Left lung (tissue), 10 donors: Measurements from ENCODE around the gene RARA. TPM values are rescaled to one million over a fixed set of nuclear protein-coding genes. Genes with fewer than 3 reads are reported as not detected.

ENCODE experiments used
- ATAC-seq: fragments of 200-7000 bp; cut with Tn5 transposase; one replicate; pipeline ENCODE4 v1.9.1; 2020; ENCODE audit warnings: moderate library complexity
- DNase-seq, 4 donors: peaks; one replicate each; pipeline ENCODE4 v3.0.0-alpha.2; 2013 to 2020
- H3K27ac ChIP-seq, 2 donors: fragments of 200-600 bp; sonication (generic) in 1 of 2; one replicate each; pipeline versions ENCODE4 v1.5.0 to v1.8.0; 2020 to 2021
- H3K27me3 ChIP-seq, 2 donors: fragments of 200-600 bp; sonication (generic) in 1 of 2; one replicate each; pipeline versions ENCODE4 v1.5.0 to v1.8.0; 2020 to 2021
- H3K36me3 ChIP-seq, 2 donors: fragments of 200-600 bp; sonication (generic) in 1 of 2; one replicate each; pipeline versions ENCODE4 v1.5.0 to v1.8.0; 2020 to 2021
- H3K4me1 ChIP-seq, 2 donors: fragments of 200-600 bp; one replicate each; pipeline ENCODE4 v1.8.0; 2021
- H3K4me3 ChIP-seq, 2 donors: fragments of 200-600 bp; sonication (generic) in 1 of 2; one replicate each; pipeline versions ENCODE4 v1.5.0 to v1.8.0; 2020 to 2021; ENCODE audit warnings: mild to moderate bottlenecking in 1 of 2
- H3K9me3 ChIP-seq, 2 donors: fragments of 200-600 bp; sonication (generic) in 1 of 2; one replicate each; pipeline versions ENCODE4 v1.5.0 to v1.8.0; 2020 to 2021
- intact Hi-C, 2 donors: fragments of 100-400 bp; cut with DNase I; formaldehyde crosslinking; loops; one replicate each; pipeline versions ENCODE4 v1.11.2 to v1.14.2; 2022
- polyA plus RNA-seq, 6 donors: library from polyadenylated mRNA; unstranded; fragments of 120-200 nt; gene quantifications; one replicate each; pipeline ENCODE4 v1.2.1, GENCODE V29; 2013; ENCODE audit not compliant: insufficient read length in 6 of 6
- total RNA-seq, 2 donors: library from RNA; stranded (reverse); fragmentation: NEBNext Ultra II Directional; extraction: Animal tissue kit (Norgen Biotek cat#: 25700); gene quantifications; one replicate each; pipeline ENCODE4 v1.2.1, GENCODE V29; 2021
- TF ChIP-seq, protein P1 (sequence below), 2 donors: fragments of 200-600 bp; sonication (generic) in 1 of 2; IDR thresholded peaks; one replicate each; pipeline versions ENCODE4 v1.5.0 to v1.8.0; 2021; ENCODE audit warnings: antibody characterized with exemption in 2 of 2
- donor health status: DM: no; HTN: yes; CAD: no.
- donor health status: DM: no; HTN: no; CAD: no.

Gene RARA
- total and polyA plus RNA-seq, 8 donors, result 45.5 to 62.6 (median 53.1) TPM

GRCh38 chr17:40338941-40339649, 30.1 kb downstream of the RARA start:
- peak overlapping the region in 1 of 2 donors; percentile 99 for H3K4me3 ChIP-seq
- peaks cover 0 to 6% of the 10 kb centered on the region in 2 donors for H3K36me3 ChIP-seq
- no peaks in the 10 kb centered on the region for H3K27me3 ChIP-seq
- ATAC-seq (no peak), DNase-seq (no peak)
- intact Hi-C loops, result no loop called here
- TF ChIP-seq, protein P1, sequence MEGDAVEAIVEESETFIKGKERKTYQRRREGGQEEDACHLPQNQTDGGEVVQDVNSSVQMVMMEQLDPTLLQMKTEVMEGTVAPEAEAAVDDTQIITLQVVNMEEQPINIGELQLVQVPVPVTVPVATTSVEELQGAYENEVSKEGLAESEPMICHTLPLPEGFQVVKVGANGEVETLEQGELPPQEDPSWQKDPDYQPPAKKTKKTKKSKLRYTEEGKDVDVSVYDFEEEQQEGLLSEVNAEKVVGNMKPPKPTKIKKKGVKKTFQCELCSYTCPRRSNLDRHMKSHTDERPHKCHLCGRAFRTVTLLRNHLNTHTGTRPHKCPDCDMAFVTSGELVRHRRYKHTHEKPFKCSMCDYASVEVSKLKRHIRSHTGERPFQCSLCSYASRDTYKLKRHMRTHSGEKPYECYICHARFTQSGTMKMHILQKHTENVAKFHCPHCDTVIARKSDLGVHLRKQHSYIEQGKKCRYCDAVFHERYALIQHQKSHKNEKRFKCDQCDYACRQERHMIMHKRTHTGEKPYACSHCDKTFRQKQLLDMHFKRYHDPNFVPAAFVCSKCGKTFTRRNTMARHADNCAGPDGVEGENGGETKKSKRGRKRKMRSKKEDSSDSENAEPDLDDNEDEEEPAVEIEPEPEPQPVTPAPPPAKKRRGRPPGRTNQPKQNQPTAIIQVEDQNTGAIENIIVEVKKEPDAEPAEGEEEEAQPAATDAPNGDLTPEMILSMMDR (IDR thresholded peaks at IDR 0.05), result no peak
- no peaks in the 10 kb centered on the region for H3K9me3 ChIP-seq
- H3K4me1 ChIP-seq, result peaks cover 24 to 87% of the 10 kb centered on the region in 2 donors
- H3K27ac ChIP-seq, result peak overlapping the region in 1 of 2 donors; percentile 100

DNA sequence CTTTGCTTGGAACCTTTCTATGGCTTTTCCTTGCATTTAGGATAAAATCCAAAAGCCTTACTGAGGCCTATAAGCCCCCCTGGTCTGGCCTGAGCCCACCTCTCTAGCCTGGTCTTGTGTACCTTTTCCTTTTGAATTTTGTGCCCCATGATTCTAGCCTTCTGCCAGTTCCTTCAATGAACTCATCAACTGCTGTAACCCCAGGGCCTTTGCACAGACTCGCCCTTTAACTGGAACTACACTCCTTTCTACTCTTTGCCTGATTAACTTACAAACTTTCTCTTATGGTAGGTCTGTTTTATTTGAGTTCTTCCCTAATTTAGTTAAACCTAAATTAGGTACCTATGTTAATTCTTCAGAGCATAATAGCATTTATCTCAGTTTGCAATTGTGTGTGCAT, 31.3 kb downstream of the RARA start:
- Histone ChIP-seq H3K27me3 (no peaks in the 10 kb centered on the region), H3K4me3 (peak overlapping the region in 1 of 2 donors; percentile 99), H3K9me3 (no peaks in the 10 kb centered on the region), H3K27ac (peak overlapping the region; percentile 93 to 100), H3K4me1 (peaks cover 22 to 87% of the 10 kb centered on the region in 2 donors), H3K36me3 (peaks cover 0 to 6% of the 10 kb centered on the region in 2 donors)
- ATAC-seq (no peak), DNase-seq (no peak)
- intact Hi-C loops, result no loop called here
- TF ChIP-seq, protein P1 (IDR thresholded peaks at IDR 0.05), result no peak

- peak overlapping the region; percentile 93 to 100 for H3K27ac ChIP-seq
- H3K4me3 ChIP-seq, result peak overlapping the region; percentile 87 to 99
- DNase-seq, result peak in 3 of 4 donors; percentile 87 to 99 (median 95)
- H3K27me3 ChIP-seq, result no peaks in the 10 kb centered on the region
- ATAC-seq, result peak; percentile 64
- H3K9me3 ChIP-seq, result no peaks in the 10 kb centered on the region
- peaks cover 0 to 6% of the 10 kb centered on the region in 2 donors for H3K36me3 ChIP-seq
- TF ChIP-seq, protein P1 (IDR thresholded peaks at IDR 0.05), result peak in 1 of 2 donors; percentile 46
- intact Hi-C loops, result no loop called here
- H3K4me1 ChIP-seq, result peaks cover 22 to 87% of the 10 kb centered on the region in 2 donors
Measured at GRCh38 chr17:40340880-40341807, 32.2 kb downstream of the RARA start.

GRCh38 chr17:40341808-40342503, 33.0 kb downstream of the RARA start:
- DNase-seq (peak in 3 of 4 donors; percentile 81 to 96 (median 85)), ATAC-seq (peak; percentile 74)
- Histone ChIP-seq H3K4me3 (peak overlapping the region; percentile 87 to 99), H3K27me3 (no peaks in the 10 kb centered on the region), H3K27ac (peak overlapping the region; percentile 93 to 100), H3K9me3 (no peaks in the 10 kb centered on the region), H3K36me3 (peaks cover 0 to 5% of the 10 kb centered on the region in 2 donors), H3K4me1 (peaks cover 30 to 87% of the 10 kb centered on the region in 2 donors)
- TF ChIP-seq, protein P1 (IDR thresholded peaks at IDR 0.05), result no peak
- intact Hi-C loops, result no loop called here
